ENCODE data around the gene TMEM25.
"Not testable (repeated sequence)": the region's sequence is repeated elsewhere in the genome, so short reads cannot be mapped to it uniquely, and the experiment has no call there.

DNA sequence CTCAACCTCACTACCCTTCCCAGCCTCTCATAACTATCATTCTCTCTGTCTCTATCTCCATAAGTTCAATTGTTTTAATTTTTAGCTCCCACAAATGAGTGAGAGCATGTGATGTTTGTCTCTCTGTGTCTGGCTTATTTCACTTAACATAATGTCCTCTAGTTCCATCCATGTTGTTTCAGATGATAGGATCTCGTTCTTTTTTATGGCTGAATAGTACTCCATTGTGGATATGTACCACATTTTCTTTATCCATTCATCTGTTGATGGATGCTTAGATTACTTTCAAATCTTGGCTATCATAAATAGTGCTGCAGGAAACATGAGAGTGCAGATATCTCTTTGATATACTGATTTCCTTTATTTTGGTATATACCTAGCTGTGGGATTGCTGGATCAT lies 49.8 kb upstream of the TMEM25 start:
- TF ChIP-seq CTCF (conservative IDR thresholded peaks at IDR 0.05 in 1 of 2, IDR thresholded peaks at IDR 0.05 in 1 of 2; ENCODE audit: low read depth in 1 of 2, low read length in 2 of 2); EZH2 (IDR thresholded peaks at IDR 0.05; ENCODE audit: low read length, missing control alignments): not testable (repeated sequence)
